ENCODE data around the gene STEAP1B. TPM values are rescaled to one million over a fixed set of nuclear protein-coding genes. Genes with fewer than 3 reads are reported as not detected.

Gene STEAP1B
- total and polyA plus RNA-seq, 8 donors: 0.13 to 1.6 TPM; not detected in 6

DNA sequence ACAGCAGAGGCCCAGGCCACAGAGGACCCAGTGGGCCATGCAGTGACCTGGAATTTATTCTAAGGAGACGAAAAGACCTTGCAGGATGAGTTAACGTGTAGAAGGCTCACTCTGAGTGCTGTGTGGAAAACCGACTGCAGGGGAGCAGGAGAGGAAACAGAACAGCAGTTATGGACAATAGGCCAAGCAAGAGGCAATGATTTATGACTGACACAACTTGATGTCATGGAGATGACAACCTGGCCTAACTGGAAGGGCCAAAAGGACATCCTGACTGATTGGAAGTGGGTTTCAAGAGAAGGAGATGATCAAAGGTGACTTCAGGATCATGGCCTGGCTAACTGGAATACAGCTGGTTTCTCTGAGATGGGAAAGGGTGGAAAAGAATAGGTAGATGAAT, 72.9 kb downstream of the STEAP1B start:
- DNase-seq: no peak
- intact Hi-C loops (cut with DNase I; ENCODE audit: low total_unique reads): no loop called here
- Histone ChIP-seq H3K27me3 (no peaks in the 10 kb centered on the region), H3K9me3 (no peaks in the 10 kb centered on the region), H3K27ac (no peak overlapping the region), H3K36me3 (no peaks in the 10 kb centered on the region), H3K4me3 (no peak overlapping the region), H3K4me1 (no peaks in the 10 kb centered on the region)
- WGBS, 5 donors: 83 to 91% (median 90%) methylated on average over 3 of the region's 3 CpGs
- no peak for TF ChIP-seq POLR2AphosphoS5 (IDR thresholded peaks at IDR 0.05)
- no peak for TF ChIP-seq EP300 (IDR thresholded peaks at IDR 0.05)
- no peak for TF ChIP-seq POLR2A (IDR thresholded peaks at IDR 0.05)
- TF ChIP-seq, protein P1, sequence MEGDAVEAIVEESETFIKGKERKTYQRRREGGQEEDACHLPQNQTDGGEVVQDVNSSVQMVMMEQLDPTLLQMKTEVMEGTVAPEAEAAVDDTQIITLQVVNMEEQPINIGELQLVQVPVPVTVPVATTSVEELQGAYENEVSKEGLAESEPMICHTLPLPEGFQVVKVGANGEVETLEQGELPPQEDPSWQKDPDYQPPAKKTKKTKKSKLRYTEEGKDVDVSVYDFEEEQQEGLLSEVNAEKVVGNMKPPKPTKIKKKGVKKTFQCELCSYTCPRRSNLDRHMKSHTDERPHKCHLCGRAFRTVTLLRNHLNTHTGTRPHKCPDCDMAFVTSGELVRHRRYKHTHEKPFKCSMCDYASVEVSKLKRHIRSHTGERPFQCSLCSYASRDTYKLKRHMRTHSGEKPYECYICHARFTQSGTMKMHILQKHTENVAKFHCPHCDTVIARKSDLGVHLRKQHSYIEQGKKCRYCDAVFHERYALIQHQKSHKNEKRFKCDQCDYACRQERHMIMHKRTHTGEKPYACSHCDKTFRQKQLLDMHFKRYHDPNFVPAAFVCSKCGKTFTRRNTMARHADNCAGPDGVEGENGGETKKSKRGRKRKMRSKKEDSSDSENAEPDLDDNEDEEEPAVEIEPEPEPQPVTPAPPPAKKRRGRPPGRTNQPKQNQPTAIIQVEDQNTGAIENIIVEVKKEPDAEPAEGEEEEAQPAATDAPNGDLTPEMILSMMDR (IDR thresholded peaks at IDR 0.05): no peak

DNA sequence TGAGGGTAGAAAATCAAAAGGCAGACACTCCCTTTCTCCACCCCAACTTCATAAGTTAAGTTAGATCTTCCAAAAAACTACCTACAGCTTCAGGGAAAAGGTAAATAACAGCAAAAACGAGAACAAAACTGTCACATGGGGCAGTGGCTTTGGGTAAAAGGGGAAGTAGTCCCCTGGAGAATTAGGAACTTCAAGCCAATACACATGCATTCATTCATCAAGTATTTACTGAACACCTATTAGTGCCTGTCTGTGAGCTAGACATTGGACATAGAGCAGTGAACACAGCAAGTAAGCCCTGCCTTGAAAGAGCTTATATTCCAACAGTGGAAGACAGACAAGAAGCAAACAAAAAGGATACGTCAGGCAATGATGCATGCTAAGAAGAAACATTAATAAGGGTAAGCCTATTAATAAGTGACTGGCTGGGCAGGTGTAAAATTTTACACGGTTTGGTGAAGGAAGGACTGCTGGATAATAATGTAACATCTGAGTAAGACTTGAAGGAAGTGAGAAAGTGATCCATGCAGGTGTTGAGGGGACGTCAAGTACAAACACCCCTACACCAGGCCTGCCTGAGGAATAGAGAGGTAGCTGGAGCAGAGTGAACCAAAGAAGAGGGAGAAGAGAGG, 73.4 kb downstream of the STEAP1B start:
- H3K4me1 ChIP-seq: no peaks in the 10 kb centered on the region
- no peak overlapping the region for H3K27ac ChIP-seq
- H3K4me3 ChIP-seq: no peak overlapping the region
- no peak for TF ChIP-seq EP300 (IDR thresholded peaks at IDR 0.05)
- TF ChIP-seq, protein P1 (IDR thresholded peaks at IDR 0.05): no peak
- no peak for TF ChIP-seq POLR2A (IDR thresholded peaks at IDR 0.05)
- no peak for TF ChIP-seq POLR2AphosphoS5 (IDR thresholded peaks at IDR 0.05)
- no peaks in the 10 kb centered on the region for H3K27me3 ChIP-seq
- no peaks in the 10 kb centered on the region for H3K9me3 ChIP-seq
- DNase-seq: no peak
- H3K36me3 ChIP-seq: no peaks in the 10 kb centered on the region
- intact Hi-C loops (cut with DNase I; ENCODE audit: low total_unique reads): no loop called here
- WGBS, 5 donors: 59 to 87% (median 74%) methylated on average over 4 of the region's 4 CpGs

DNA sequence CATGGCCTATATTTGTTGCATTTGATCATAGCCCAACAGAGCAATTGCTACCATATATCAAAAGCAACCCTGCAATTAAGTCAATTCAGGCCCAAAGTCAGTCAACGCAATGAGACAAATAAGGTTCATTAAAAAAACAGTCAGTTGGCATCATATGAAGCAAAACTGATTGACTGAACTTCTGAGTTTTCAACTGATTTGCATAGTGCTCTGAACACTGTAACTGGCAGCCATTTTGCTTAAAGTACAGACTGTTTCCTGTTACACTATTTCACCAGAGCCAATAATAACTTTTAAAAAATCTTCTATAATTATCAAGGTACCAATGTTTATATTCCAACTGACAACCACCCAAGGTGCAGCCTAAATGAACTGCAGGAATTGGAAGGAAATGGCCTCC, 74.6 kb downstream of the STEAP1B start:
- no peak for DNase-seq
- H3K27me3 ChIP-seq: no peaks in the 10 kb centered on the region
- H3K36me3 ChIP-seq: no peaks in the 10 kb centered on the region
- WGBS, 5 donors: 87 to 98% (median 93%) methylated on average over 1 of the region's 1 CpG
- H3K4me1 ChIP-seq: no peaks in the 10 kb centered on the region
- H3K9me3 ChIP-seq: no peaks in the 10 kb centered on the region
- H3K4me3 ChIP-seq: no peak overlapping the region
- intact Hi-C loops (cut with DNase I; ENCODE audit: low total_unique reads): no loop called here
- no peak for TF ChIP-seq POLR2AphosphoS5 (IDR thresholded peaks at IDR 0.05)
- no peak for TF ChIP-seq POLR2A (IDR thresholded peaks at IDR 0.05)
- TF ChIP-seq EP300 (IDR thresholded peaks at IDR 0.05): no peak
- TF ChIP-seq, protein P1 (IDR thresholded peaks at IDR 0.05): no peak
- H3K27ac ChIP-seq: no peak overlapping the region

DNA sequence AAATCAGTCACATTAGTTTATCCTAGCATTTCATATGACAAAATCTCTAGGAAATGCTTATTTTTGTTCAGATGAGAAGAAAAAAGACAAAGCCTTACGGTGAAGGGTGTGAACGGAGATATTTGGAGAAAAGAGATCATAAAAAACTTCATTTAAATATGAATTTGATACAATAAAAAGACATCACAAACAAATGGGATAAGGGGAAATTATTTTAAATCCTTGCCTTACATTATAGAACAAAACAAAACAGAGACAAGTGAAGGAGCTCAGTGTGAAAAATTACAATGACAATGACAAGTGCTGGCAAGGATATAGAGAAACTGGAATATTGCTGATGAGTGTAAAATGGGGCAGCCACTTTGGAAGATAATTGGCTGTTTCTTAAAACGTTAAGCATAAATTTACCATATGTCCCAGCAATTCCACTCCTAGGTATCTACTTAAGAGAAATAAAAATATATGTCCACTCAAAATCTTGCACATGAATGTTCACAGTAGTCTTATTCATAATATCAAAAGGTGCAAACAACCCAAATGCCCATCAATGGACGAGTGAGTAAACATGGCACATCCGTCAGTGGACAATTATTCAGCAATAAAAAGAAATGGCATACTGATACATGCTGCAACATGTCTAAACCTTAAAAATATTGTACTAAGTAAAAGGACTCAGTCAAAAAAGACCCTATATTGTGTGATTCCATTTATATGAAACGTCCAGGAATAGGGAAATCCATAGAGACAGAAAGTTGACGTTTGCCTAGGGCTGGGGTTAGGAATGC, 77.0 kb downstream of the STEAP1B start:
- DNase-seq: no peak
- Histone ChIP-seq H3K27me3 (no peaks in the 10 kb centered on the region), H3K27ac (no peak overlapping the region), H3K9me3 (no peaks in the 10 kb centered on the region), H3K4me1 (no peaks in the 10 kb centered on the region), H3K4me3 (no peak overlapping the region), H3K36me3 (no peaks in the 10 kb centered on the region)
- 79 to 86% (median 83%) methylated on average over 7 of the region's 7 CpGs for WGBS, 5 donors
- intact Hi-C loops (cut with DNase I; ENCODE audit: low total_unique reads): no loop called here
- TF ChIP-seq POLR2AphosphoS5 (IDR thresholded peaks at IDR 0.05) (no peak), EP300 (IDR thresholded peaks at IDR 0.05) (no peak), POLR2A (IDR thresholded peaks at IDR 0.05) (no peak)
- TF ChIP-seq, protein P1 (IDR thresholded peaks at IDR 0.05): no peak
